ENCODE results near the gene CLEC2A.
"Not testable (repeated sequence)": the region's sequence is repeated elsewhere in the genome, so short reads cannot be mapped to it uniquely, and the experiment has no call there.

Gene CLEC2A, protein sequence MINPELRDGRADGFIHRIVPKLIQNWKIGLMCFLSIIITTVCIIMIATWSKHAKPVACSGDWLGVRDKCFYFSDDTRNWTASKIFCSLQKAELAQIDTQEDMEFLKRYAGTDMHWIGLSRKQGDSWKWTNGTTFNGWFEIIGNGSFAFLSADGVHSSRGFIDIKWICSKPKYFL

GRCh38 chr12:9932270-9932669 is at the start of gene CLEC2A:
CLEC2A (minus strand) TSS chr12:9932370; CDS start chr12:9932329, 41 bp downstream.
- no peak for DNase-seq (ENCODE audit: low read depth)

GRCh38 chr12:9980126-9980525 is 48.0 kb upstream of the CLEC2A start:
- no peak for DNase-seq (ENCODE audit: low read depth)

DNA sequence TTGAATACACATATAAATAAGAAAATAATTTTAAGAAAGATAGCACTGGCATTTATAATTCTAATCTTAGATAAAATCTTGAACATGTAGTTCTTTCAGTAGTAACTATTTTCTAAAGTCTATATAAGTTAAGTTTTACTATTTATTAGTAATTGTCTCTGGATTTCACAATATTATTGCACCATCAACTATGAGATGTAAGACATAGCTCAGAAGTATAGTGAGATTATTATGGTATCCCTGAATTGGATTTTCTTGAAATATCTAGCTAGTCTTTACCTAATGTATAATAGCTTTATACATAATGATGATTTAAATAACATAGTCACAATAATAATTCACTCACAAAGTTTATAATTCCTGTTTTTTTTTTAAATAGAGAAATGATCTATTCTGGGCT is 45.7 kb upstream of the CLEC2A start:
- no peak for DNase-seq (ENCODE audit: low read depth)

GRCh38 chr12:9976626-9977025 is 44.5 kb upstream of the CLEC2A start:
- DNase-seq (ENCODE audit: low read depth), result not testable (repeated sequence)

GRCh38 chr12:9975614-9976013 is 43.4 kb upstream of the CLEC2A start:
- no peak for DNase-seq (ENCODE audit: low read depth)

- DNase-seq (ENCODE audit: low read depth), result not testable (repeated sequence)
Measured at GRCh38 chr12:9974731-9975130, 42.6 kb upstream of the CLEC2A start.

DNA sequence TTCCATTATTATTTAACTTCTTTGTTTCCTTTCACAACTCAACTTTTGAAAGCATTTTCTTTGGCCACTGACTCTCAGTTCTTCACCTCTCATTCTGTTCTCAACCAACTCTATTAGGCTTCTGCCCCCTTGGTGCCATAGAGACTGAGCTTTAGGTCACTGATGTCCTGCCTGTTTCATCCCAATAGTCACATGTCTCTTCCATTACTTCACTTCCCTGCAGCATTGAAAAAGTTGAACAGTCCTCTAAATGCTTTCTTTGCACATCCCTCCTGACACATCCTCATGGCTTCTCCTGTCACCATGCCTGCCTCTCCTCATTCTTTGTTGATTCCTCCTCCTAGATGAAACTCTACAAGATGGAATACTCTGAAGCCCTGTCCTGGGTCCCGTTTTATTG is 41.8 kb upstream of the CLEC2A start:
- no peak for DNase-seq (ENCODE audit: low read depth)

GRCh38 chr12:9971181-9971580 is 39.0 kb upstream of the CLEC2A start, which contains the start of gene CLEC12A:
CLEC12A (plus strand) TSS chr12:9971409; CDS start chr12:9971597, 188 bp downstream.
- no peak for DNase-seq (ENCODE audit: low read depth)

- DNase-seq (ENCODE audit: low read depth), result no peak
Measured at GRCh38 chr12:9969673-9970072, 37.5 kb upstream of the CLEC2A start.

DNA sequence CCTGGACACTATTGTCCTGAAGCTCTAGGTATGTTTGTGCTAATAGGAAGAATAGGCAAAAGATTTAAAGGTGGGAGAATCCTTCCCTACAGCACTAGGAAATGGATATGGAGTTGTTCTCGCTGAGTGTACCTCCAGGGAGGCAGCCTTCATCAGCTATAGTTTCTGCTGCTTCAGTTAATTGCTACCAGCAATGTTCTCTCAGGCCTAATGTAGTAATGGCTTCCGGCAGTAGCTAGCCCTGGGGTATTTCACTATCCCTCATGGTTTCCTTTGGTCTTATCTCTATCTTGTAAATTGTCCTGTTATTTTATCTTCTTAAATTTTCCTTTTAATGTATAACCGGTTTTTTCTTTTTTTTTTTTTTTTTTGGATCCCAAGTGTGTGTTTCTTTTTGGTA is 29.7 kb upstream of the CLEC2A start:
- DNase-seq (ENCODE audit: low read depth), result no peak

GRCh38 chr12:9961106-9961505 is 28.9 kb upstream of the CLEC2A start:
- DNase-seq (ENCODE audit: low read depth), result no peak

- no peak for DNase-seq (ENCODE audit: low read depth)
Measured at GRCh38 chr12:9960590-9960989, 28.4 kb upstream of the CLEC2A start.

GRCh38 chr12:9957834-9958233 is 25.7 kb upstream of the CLEC2A start:
- DNase-seq (ENCODE audit: low read depth), result no peak

- DNase-seq (ENCODE audit: low read depth), result not testable (repeated sequence)
Measured at GRCh38 chr12:9952954-9953729, 21.0 kb upstream of the CLEC2A start.

GRCh38 chr12:9951026-9951675 is 19.0 kb upstream of the CLEC2A start:
- DNase-seq (ENCODE audit: low read depth), result peak; percentile 6

DNA sequence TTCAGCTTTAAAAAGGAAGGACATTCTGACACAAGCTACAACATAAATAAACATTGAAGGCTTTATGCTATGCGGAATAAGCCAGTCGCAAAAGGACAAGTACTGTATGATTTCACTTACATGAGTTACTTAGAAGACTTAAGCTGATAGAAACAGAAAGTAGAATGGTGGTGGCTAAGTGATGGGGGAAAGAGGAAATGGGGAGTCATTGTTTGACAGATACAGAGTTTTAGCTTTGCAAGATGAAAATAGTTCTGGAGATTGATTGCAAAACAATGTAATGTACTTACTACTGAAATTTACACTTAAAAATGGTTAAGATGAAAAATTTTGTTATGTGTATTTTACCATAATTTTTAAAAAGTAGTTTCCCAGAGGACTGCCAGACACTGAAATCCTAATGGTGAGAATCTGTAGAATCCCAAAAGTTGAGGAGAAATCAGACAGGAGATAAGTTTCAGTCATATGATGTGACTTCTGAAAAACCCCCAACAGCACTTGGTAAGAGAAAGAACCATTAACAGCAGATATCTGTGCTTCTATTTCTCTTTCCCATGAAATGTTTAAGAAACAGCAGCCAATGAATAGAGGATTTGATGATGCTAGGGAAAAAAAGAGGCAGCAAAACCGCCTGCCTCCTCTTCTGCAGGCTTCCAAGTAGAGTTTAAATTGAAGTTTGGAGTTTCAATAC is 16.6 kb upstream of the CLEC2A start:
- DNase-seq (ENCODE audit: low read depth), result no peak

GRCh38 chr12:9947674-9948073 is 15.5 kb upstream of the CLEC2A start:
- no peak for DNase-seq (ENCODE audit: low read depth)

DNA sequence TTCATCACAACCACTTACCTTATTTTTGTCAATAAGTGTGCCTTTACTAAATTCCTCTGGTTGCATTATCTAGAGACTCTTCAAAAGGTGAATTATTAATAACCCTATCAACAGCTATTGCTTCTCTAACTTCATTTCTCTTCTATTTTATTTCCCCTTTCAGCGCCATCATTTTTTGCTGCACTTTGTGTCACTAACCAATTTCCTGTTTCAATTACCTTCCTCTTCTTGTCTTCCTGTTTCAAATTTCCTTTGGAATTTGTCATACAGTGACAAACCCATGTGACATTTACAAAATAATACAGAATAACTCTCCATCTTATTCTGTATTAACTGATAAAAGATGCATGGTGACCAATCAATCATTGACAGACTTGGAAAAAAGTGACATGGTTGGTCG is 12.2 kb upstream of the CLEC2A start:
- DNase-seq (ENCODE audit: low read depth), result no peak

DNA sequence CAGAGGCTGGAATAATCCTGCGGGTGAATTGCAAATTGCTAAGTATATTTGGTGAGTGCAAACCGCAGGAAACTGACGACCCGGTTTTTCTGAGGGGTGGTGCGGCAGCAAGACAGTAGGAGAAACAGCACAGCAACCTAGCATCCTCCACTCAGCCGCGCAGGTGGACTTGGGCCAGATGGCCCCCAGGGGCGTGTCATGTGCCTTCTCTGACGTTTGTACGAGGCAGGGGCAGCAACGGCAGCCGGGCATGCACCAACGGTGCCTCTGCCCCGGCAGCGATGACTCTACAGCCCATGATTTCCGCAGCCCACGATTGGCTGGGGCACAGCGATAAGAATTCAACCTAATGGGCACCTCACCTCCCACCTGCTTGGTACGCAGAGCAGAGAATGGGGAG is 11.1 kb upstream of the CLEC2A start:
- no peak for DNase-seq (ENCODE audit: low read depth)

DNA sequence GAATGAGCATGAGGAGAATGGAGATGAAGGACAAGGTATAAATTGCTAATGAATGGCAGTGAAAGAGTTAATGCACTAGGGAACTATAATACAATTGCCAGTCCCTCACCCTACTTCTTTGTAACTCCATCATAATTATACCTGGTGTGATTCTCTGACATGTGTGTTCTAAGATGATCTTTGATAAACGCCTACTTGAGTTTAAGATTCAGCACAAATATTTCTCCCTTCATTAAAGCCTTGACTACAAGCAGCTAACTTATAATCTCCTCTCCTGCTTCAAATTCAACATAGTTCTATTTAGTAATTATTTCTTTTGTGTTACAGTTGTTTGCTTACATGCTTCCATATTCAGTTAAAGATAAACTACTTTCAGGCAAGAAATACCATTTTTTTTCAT is 9.7 kb upstream of the CLEC2A start:
- no peak for DNase-seq (ENCODE audit: low read depth)

- DNase-seq (ENCODE audit: low read depth), result no peak
Measured at GRCh38 chr12:9940375-9940774, 8.2 kb upstream of the CLEC2A start.

DNA sequence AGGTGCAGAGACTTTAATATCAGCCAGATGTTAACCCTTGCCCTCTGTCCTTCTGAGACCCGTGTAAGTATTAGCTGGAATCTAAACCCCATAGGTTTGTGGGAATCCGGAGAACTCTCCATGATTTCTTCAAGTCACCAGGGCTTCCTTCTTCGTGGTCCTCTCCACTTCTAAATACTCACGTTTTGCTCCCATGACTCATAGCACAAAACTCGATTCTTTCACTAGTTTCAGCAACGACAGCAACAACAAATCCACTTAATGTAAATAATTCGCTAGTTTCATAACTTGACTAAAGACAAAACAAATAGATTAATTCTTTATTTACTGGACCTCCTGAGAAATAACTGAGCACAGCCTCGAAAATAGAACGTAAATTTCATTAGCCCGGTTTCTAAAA is 4.4 kb upstream of the CLEC2A start:
- DNase-seq (ENCODE audit: low read depth), result no peak

DNA sequence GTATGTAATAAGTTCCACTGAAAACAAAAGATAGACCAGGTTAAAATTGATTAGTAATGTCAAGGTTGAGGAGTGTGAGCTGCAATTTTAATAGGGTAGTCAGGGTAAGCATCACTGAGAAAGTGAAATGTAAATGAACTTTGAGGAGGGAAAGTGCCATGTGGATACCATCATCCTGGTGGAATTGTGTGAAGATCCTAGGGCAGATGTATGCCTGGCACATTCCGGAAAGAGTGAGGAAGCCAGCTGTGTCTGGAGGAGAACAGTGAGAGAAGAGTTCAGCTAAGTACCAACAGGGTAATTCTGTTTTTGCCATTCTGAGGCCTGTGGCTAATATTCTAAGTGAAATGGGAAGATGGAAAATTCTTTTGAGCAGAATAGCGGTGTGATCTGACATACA is 2.9 kb upstream of the CLEC2A start:
- DNase-seq (ENCODE audit: low read depth), result no peak
